Endothelial cell of umbilical vein (primary cell): ENCODE results near the gene SYCE1L. TPM values are rescaled to one million over a fixed set of nuclear protein-coding genes. Genes with fewer than 3 reads are reported as not detected.

Experiments
- BruUV-seq: library from RNA; stranded (reverse); fragments of 400-500 nt; replicated peaks from 2 replicates; lab custom pipeline; 2021; lab: Mats Ljungman, UMichigan
- CTCF ChIA-PET: fragments of 300-600, 350-600 bp; sonication (Branson Sonifier 250); formaldehyde crosslinking; loops from one replicate; lab custom pipeline; 2021; ENCODE audit warnings: antibody characterized with exemption, inconsistent platforms; lab: Charles Lee
- POLR2A ChIA-PET: fragments of 300-600, 350-600 bp; sonication (Branson Sonifier 250); formaldehyde crosslinking; loops from one replicate; lab custom pipeline; 2021; ENCODE audit warnings: antibody characterized with exemption, inconsistent platforms; lab: Charles Lee
- DNase-seq: peaks from one replicate; pipeline ENCODE4 v3.0.0-alpha.2; 2011; ENCODE audit warnings: low read depth, low spot score
- FAIRE-seq: peaks from 2 replicates; lab custom pipeline; 2011; peaks lifted over from hg19 to GRCh38; lab: Jason Lieb, UNC
- H2AFZ ChIP-seq: 2 replicates; pipeline ENCODE4 v1.6.0; 2012; ENCODE audit warnings: low read depth, low read length, control low read depth, inconsistent platforms
- H3K27ac ChIP-seq: 2 replicates; pipeline ENCODE4 v1.5.1; 2011; ENCODE audit warnings: low read depth, mild to moderate bottlenecking, control low read depth, low read length, moderate library complexity; ENCODE audit not compliant: insufficient read depth
- H3K27me3 ChIP-seq, 2 experiments: 2 replicates each; pipeline versions ENCODE4 v1.6.0 to v1.6.1; 2011; ENCODE audit warnings: low read length in 2 of 2, mixed read lengths in 1 of 2; ENCODE audit not compliant: control insufficient read depth in 2 of 2, insufficient read depth in 2 of 2
- H3K36me3 ChIP-seq, 2 experiments: 2 replicates in 1 of 2; 3 replicates in 1 of 2; pipeline ENCODE4 v1.5.1; 2011; ENCODE audit warnings: low read length in 2 of 2, mild to moderate bottlenecking in 1 of 2, moderate library complexity in 1 of 2; ENCODE audit not compliant: control insufficient read depth in 2 of 2, insufficient read depth in 2 of 2; ENCODE audit errors: extremely low read depth in 1 of 2
- H3K4me1 ChIP-seq: 3 replicates; pipeline ENCODE4 v1.5.1; 2011; ENCODE audit warnings: mild to moderate bottlenecking, low read length; ENCODE audit not compliant: control insufficient read depth, insufficient read depth; ENCODE audit errors: extremely low read depth
- H3K4me2 ChIP-seq: 2 replicates; pipeline ENCODE4 v1.6.1; 2011; ENCODE audit warnings: low read length, control low read depth, mixed read lengths; ENCODE audit not compliant: insufficient read depth
- H3K4me3 ChIP-seq, 3 experiments: fragments of 200-600 bp in 1 of 3; sonication (generic), shearing (Covaris generic) in 1 of 3; replicated peaks in 1 of 3; 2 replicates each; pipeline ENCODE4 v1.5.1; 2011 to 2016; ENCODE audit warnings: control low read depth in 3 of 3, low read length in 3 of 3, mild to moderate bottlenecking in 2 of 3, inconsistent platforms in 1 of 3, low read depth in 1 of 3, moderate library complexity in 1 of 3; ENCODE audit not compliant: insufficient read depth in 1 of 3
- H3K79me2 ChIP-seq: 2 replicates; pipeline ENCODE4 v1.6.0; 2012; ENCODE audit warnings: low read length, inconsistent platforms; ENCODE audit not compliant: control insufficient read depth, insufficient read depth
- H3K9ac ChIP-seq: replicated peaks from 2 replicates; pipeline ENCODE3; 2011; ENCODE audit warnings: low read length, control low read depth; ENCODE audit not compliant: insufficient read depth; ENCODE audit errors: extremely low read depth
- H3K9me1 ChIP-seq: replicated peaks from 3 replicates; pipeline ENCODE4 v1.6.0; 2011; ENCODE audit warnings: mild to moderate bottlenecking, low read length; ENCODE audit not compliant: control insufficient read depth, insufficient read depth; ENCODE audit errors: extremely low read depth
- H3K9me3 ChIP-seq: replicated peaks from 2 replicates; pipeline ENCODE4 v1.5.1; 2012; ENCODE audit warnings: low read length, inconsistent platforms; ENCODE audit not compliant: control insufficient read depth, insufficient read depth
- H4K20me1 ChIP-seq: replicated peaks from 2 replicates; pipeline ENCODE3; 2011; ENCODE audit warnings: mild to moderate bottlenecking, low read length; ENCODE audit not compliant: control insufficient read depth, insufficient read depth; ENCODE audit errors: extremely low read depth
- EZH2 ChIP-seq: IDR thresholded peaks from 2 replicates; pipeline ENCODE4 v1.6.1; 2012; ENCODE audit warnings: borderline replicate concordance, low read depth, mild to moderate bottlenecking, moderate library complexity, low read length, inconsistent platforms; ENCODE audit not compliant: severe bottlenecking
- FOS ChIP-seq: IDR thresholded peaks from 2 replicates; pipeline ENCODE4 v1.6.1; 2011; ENCODE audit warnings: mild to moderate bottlenecking, low read length, moderate library complexity, borderline replicate concordance; ENCODE audit not compliant: insufficient read depth
- GATA2 ChIP-seq: IDR thresholded peaks from 2 replicates; pipeline ENCODE4 v1.7.0; 2011; ENCODE audit warnings: low read depth, mild to moderate bottlenecking, moderate library complexity, mixed read lengths, low read length; ENCODE audit not compliant: insufficient read length, insufficient read depth
- JUN ChIP-seq: IDR thresholded peaks from 2 replicates; pipeline ENCODE4 v1.6.1; 2011; ENCODE audit warnings: borderline replicate concordance, low read depth; ENCODE audit not compliant: insufficient read length, insufficient read depth
- MYC ChIP-seq: IDR thresholded peaks from one replicate; pipeline ENCODE4 v1.6.1; 2011; ENCODE audit warnings: mild to moderate bottlenecking, low read depth, low read length
- POLR2AphosphoS5 ChIP-seq: IDR thresholded peaks from 2 replicates; pipeline ENCODE4 v1.6.1; 2012; ENCODE audit warnings: low read depth, mild to moderate bottlenecking, control low read depth, low read length, moderate library complexity; ENCODE audit not compliant: insufficient read depth
- dilution Hi-C: fragments of 300-500 bp; cut with MboI; formaldehyde crosslinking; loops from one replicate; pipeline ENCODE4 v1.15.0; 2019; ENCODE audit warnings: low sequenced_read_pairs; ENCODE audit not compliant: extremely low pct_ligation_motif_present
- intact Hi-C: fragments of 100-400 bp; cut with micrococcal nuclease; formaldehyde crosslinking; loops from one replicate; pipeline ENCODE4 v1.10.0; 2022
- polyA plus RNA-seq, 4 experiments: library from polyadenylated mRNA; depleted of rRNA in 3 of 4; stranded (reverse) in 3 of 4; unstranded in 1 of 4; fragments of >200 nt; gene quantifications; 2 replicates each; pipeline versions ENCODE4 v1.2.1 to v1.2.3, GENCODE V29; 2011 to 2012; ENCODE audit warnings: missing spikeins in 1 of 4
- total RNA-seq: library from RNA; stranded (reverse); gene quantifications from 2 replicates; pipeline ENCODE4 v1.2.3, GENCODE V29; 2021
- TF ChIP-seq, protein P1 (sequence below), 2 donors: IDR thresholded peaks; 1 replicate in 1 of 2; 2 replicates in 1 of 2; pipeline ENCODE4 v1.5.1; 2011; ENCODE audit warnings: low read length in 2 of 2, mild to moderate bottlenecking in 2 of 2, moderate library complexity in 2 of 2, control low read depth in 1 of 2, inconsistent platforms in 1 of 2, low read depth in 1 of 2; ENCODE audit not compliant: insufficient read depth in 1 of 2; ENCODE audit errors: extremely low read depth in 1 of 2

Gene SYCE1L
- total and polyA plus RNA-seq, 2 donors (not counting 3 experiments of a cell fraction or from before 2014, with no cell fraction given) = 6.8 to 13.7 TPM

DNA sequence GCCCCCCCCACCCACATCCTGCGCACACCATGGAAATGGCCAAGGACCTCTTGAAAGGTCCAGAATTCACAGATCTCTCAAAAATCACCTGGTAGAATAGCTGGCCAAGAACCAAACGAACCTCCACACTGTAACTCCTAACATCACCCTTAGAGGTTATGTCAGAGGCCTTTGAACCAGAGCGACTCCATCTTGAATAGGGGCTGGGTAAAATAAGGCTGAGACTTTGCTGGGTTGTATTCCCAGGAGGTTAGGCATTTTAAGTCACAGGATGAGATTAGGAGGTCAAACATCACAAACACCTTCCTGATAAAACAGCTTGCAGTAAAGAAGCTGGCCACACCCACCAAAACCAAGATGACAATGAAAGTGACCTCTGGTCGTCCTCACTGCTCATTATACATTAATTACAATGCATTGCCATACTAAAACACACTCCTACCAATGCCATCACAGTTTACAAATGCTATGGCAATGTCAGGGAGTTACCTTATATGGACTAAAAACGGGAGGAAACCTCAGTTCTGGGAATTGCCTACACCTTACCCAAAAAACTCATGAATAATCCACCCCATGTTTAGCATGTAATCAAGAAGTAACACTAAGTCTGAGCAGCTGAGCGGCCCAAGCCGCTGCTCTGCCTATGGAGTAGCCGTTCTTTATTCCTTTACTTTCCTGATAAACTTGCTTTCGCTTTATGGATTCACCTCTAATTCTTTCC lies 34.8 kb downstream of the SYCE1L start:
- DNase-seq = no peak
- no peaks in the 10 kb centered on the region for H3K79me2 ChIP-seq
- no TSS peak for BruUV-seq
- no peak overlapping the region for H2AFZ ChIP-seq
- H3K27me3 ChIP-seq = no peaks in the 10 kb centered on the region
- intact Hi-C loops = loop anchor here (2.0 to 10.0 kb wide), 2 partner anchors 21 to 141 kb away; no protein-coding TSS in a partner anchor
- H3K4me3 ChIP-seq = no peak overlapping the region
- ChIA-PET POLR2A (interaction anchor here (0.7 kb wide), 1 partner anchor 198 kb away, joined by 3 read pairs; no protein-coding TSS in a partner anchor), CTCF (interaction anchor here (1.7 to 9.8 kb wide), 4 partner anchors 203 to 427 kb away, joined by 5 to 185 read pairs (median 28); no protein-coding TSS in a partner anchor)
- H3K4me2 ChIP-seq = no peak overlapping the region
- H3K9ac ChIP-seq = no peak overlapping the region
- TF ChIP-seq MYC = no peak
- TF ChIP-seq, protein P1, sequence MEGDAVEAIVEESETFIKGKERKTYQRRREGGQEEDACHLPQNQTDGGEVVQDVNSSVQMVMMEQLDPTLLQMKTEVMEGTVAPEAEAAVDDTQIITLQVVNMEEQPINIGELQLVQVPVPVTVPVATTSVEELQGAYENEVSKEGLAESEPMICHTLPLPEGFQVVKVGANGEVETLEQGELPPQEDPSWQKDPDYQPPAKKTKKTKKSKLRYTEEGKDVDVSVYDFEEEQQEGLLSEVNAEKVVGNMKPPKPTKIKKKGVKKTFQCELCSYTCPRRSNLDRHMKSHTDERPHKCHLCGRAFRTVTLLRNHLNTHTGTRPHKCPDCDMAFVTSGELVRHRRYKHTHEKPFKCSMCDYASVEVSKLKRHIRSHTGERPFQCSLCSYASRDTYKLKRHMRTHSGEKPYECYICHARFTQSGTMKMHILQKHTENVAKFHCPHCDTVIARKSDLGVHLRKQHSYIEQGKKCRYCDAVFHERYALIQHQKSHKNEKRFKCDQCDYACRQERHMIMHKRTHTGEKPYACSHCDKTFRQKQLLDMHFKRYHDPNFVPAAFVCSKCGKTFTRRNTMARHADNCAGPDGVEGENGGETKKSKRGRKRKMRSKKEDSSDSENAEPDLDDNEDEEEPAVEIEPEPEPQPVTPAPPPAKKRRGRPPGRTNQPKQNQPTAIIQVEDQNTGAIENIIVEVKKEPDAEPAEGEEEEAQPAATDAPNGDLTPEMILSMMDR (IDR thresholded peaks at IDR 0.05; ENCODE audit: extremely low read depth in 1 of 2, insufficient read depth in 1 of 2, low read depth in 1 of 2, low read length in 2 of 2) = no peak
- TF ChIP-seq FOS = no peak
- TF ChIP-seq EZH2 = no peak
- TF ChIP-seq JUN = no peak
- TF ChIP-seq GATA2 = no peak
- TF ChIP-seq POLR2AphosphoS5 = no peak
- no peaks in the 10 kb centered on the region for H4K20me1 ChIP-seq
- H3K36me3 ChIP-seq = no peaks in the 10 kb centered on the region
- FAIRE-seq = no peak
- H3K4me1 ChIP-seq = no peaks in the 10 kb centered on the region
- no peaks in the 10 kb centered on the region for H3K9me3 ChIP-seq
- no peak overlapping the region for H3K27ac ChIP-seq
- H3K9me1 ChIP-seq = no peaks in the 10 kb centered on the region
- dilution Hi-C loops = loop anchor here (25.0 kb wide), 1 partner anchor 353 kb away; no protein-coding TSS in a partner anchor
